ENCODE data around the gene FKBP6. TPM values are rescaled to one million over a fixed set of nuclear protein-coding genes. Genes with fewer than 3 reads are reported as not detected.

FKBP6 gene
- total RNA-seq, 1 experiment from 2014 or later, result not detected

- no peaks in the 10 kb centered on the region for H3K27me3 ChIP-seq (replicated peaks; ENCODE audit: insufficient read depth, low read depth, low read length, poor library complexity)
- H3K4me3 ChIP-seq (ENCODE audit: low read depth, low read length, poor library complexity, severe bottlenecking), result no peak overlapping the region
- intact Hi-C loops (cut with micrococcal nuclease; ENCODE audit: unreplicated experiment), result no loop called here
- DNase-seq (ENCODE audit: low spot score), result no peak
- TF ChIP-seq EZH2 (IDR thresholded peaks at IDR 0.05; ENCODE audit: borderline replicate concordance, low read depth, low read length, poor library complexity, severe bottlenecking) (no peak), CTCF (conservative IDR thresholded peaks at IDR 0.05; ENCODE audit: low read depth, low read length) (no peak)
- no TSS peak for BruUV-seq (replicated peaks)
- H3K27ac ChIP-seq (ENCODE audit: low read depth, low read length, poor library complexity, severe bottlenecking), result no peak overlapping the region
- ChIA-PET POLR2A (ENCODE audit: low non-redundant PET) (no interaction called here), CTCF (no interaction called here)
- H3K4me1 ChIP-seq (ENCODE audit: insufficient read depth, low read length, poor library complexity, severe bottlenecking), result peaks cover 7% of the 10 kb centered on the region
- no peaks in the 10 kb centered on the region for H3K36me3 ChIP-seq (ENCODE audit: insufficient read depth, low read length, poor library complexity, severe bottlenecking)
- no peaks in the 10 kb centered on the region for H3K9me3 ChIP-seq (ENCODE audit: low read depth, low read length, poor library complexity, severe bottlenecking)
Observed at GRCh38 chr7:73366990-73367389, 39.0 kb downstream of the FKBP6 start.

GRCh38 chr7:73369009-73369408 is 41.0 kb downstream of the FKBP6 start:
- Histone ChIP-seq H3K4me3 (ENCODE audit: low read depth, low read length, poor library complexity, severe bottlenecking) (no peak overlapping the region), H3K36me3 (ENCODE audit: insufficient read depth, low read length, poor library complexity, severe bottlenecking) (no peaks in the 10 kb centered on the region), H3K27ac (ENCODE audit: low read depth, low read length, poor library complexity, severe bottlenecking) (no peak overlapping the region), H3K4me1 (ENCODE audit: insufficient read depth, low read length, poor library complexity, severe bottlenecking) (peaks cover 7% of the 10 kb centered on the region), H3K9me3 (ENCODE audit: low read depth, low read length, poor library complexity, severe bottlenecking) (no peaks in the 10 kb centered on the region), H3K27me3 (replicated peaks; ENCODE audit: insufficient read depth, low read depth, low read length, poor library complexity) (no peaks in the 10 kb centered on the region)
- no peak for TF ChIP-seq EZH2 (IDR thresholded peaks at IDR 0.05; ENCODE audit: borderline replicate concordance, low read depth, low read length, poor library complexity, severe bottlenecking)
- no peak for TF ChIP-seq CTCF (conservative IDR thresholded peaks at IDR 0.05; ENCODE audit: low read depth, low read length)
- POLR2A ChIA-PET (ENCODE audit: low non-redundant PET), result no interaction called here
- CTCF ChIA-PET, result no interaction called here
- no TSS peak for BruUV-seq (replicated peaks)
- intact Hi-C loops (cut with micrococcal nuclease; ENCODE audit: unreplicated experiment), result no loop called here
- DNase-seq (ENCODE audit: low spot score), result no peak

GRCh38 chr7:73369622-73370021 is 41.7 kb downstream of the FKBP6 start:
- Histone ChIP-seq H3K36me3 (ENCODE audit: insufficient read depth, low read length, poor library complexity, severe bottlenecking) (no peaks in the 10 kb centered on the region), H3K4me3 (ENCODE audit: low read depth, low read length, poor library complexity, severe bottlenecking) (no peak overlapping the region), H3K27ac (ENCODE audit: low read depth, low read length, poor library complexity, severe bottlenecking) (no peak overlapping the region), H3K9me3 (ENCODE audit: low read depth, low read length, poor library complexity, severe bottlenecking) (no peaks in the 10 kb centered on the region), H3K4me1 (ENCODE audit: insufficient read depth, low read length, poor library complexity, severe bottlenecking) (peaks cover 1% of the 10 kb centered on the region), H3K27me3 (replicated peaks; ENCODE audit: insufficient read depth, low read depth, low read length, poor library complexity) (no peaks in the 10 kb centered on the region)
- no peak for TF ChIP-seq CTCF (conservative IDR thresholded peaks at IDR 0.05; ENCODE audit: low read depth, low read length)
- no peak for TF ChIP-seq EZH2 (IDR thresholded peaks at IDR 0.05; ENCODE audit: borderline replicate concordance, low read depth, low read length, poor library complexity, severe bottlenecking)
- ChIA-PET POLR2A (ENCODE audit: low non-redundant PET) (no interaction called here), CTCF (no interaction called here)
- DNase-seq (ENCODE audit: low spot score), result no peak
- BruUV-seq (replicated peaks), result no TSS peak
- intact Hi-C loops (cut with micrococcal nuclease; ENCODE audit: unreplicated experiment), result no loop called here

All from A673 (cell line).